IPS DF 19.7 (cell line): ENCODE measurements around the gene CUEDC2.

Experiments used
- DNase-seq: peaks from one replicate; pipeline ENCODE4 v3.0.0-alpha.2; 2013; ENCODE audit warnings: low read depth, low spot score

Gene CUEDC2

GRCh38 chr10:102410429-102411073 lies 21.8 kb downstream of the CUEDC2 start:
- no peak for DNase-seq

- DNase-seq: no peak
Observed at GRCh38 chr10:102409604-102410428, 22.6 kb downstream of the CUEDC2 start.

- DNase-seq: no peak
Observed at GRCh38 chr10:102408728-102409603, 23.4 kb downstream of the CUEDC2 start.

GRCh38 chr10:102408131-102408727 lies 24.1 kb downstream of the CUEDC2 start:
- DNase-seq: no peak

DNA sequence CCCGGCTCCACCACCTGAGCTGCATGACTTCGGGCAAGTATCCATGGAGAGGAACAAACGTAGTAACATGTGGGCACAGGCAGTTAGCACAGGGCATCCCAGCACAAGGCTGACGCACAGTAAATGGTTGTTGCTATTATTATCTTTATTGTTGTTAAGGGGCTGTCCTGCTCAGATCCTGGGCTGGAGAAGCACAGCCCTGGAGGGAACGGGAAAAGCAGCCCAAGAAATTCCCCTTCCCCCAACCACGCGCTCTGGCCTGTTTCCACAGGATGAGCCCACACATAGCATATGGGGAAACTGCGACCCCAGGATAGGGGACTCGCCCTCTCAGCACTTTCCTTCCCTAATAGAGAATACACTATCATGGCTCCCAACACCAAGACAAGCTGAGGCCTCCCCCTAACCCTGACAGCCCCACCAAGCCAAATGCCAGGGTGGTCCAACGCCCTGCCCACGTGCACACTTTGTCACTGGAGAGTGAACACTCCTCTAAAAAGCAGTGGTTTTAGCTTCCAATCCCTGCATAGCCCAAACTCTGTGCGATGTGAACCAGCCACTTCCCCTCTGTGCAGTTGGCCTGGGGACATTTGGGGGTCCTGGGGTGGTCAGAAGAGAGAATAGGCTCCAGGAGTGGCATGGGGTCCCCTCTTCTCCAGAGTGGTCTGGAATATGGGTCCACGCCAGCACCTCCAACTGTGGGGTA lies 24.8 kb downstream of the CUEDC2 start:
- no peak for DNase-seq

DNA sequence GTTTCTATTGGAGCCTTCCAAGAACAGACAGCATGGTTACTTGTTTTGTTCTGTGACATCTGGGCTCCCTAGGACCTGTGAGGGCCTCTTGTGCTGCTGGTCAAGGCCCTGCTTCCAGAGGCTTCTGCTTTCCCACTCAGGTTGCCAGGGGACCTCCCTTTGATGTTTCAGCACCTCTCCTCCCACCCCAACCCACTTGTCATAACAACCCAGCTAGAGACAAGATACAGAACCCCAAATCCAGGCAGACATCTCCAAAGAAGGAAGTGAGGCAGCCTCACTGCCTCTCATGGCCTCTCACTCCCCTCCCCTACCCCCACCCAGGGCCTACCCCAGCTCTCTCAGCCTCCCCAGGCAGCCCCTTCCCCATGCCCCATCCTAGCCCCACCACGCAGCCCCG lies 25.6 kb downstream of the CUEDC2 start:
- no peak for DNase-seq

DNA sequence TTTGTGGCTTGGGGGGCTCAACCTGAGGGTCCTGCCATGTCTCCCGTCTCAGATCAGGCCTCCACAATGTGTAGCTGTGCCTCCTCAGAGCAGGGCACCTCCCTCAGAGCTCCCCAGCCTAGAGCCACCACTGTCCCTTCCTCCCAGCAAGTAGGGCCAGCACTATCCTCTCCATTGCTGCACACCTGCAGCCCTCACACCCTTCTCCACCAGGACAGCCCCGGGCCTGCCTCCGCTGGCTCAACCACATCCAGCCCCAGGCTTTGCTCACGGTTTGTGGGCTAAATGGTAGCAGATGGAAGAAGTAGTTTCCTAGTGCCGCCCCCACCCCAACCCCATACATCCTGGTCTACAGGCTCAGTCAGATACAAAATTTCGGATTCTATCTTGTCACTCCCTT lies 26.7 kb downstream of the CUEDC2 start:
- DNase-seq: no peak

- DNase-seq: no peak
Observed at GRCh38 chr10:102405108-102405571, 27.2 kb downstream of the CUEDC2 start.

DNA sequence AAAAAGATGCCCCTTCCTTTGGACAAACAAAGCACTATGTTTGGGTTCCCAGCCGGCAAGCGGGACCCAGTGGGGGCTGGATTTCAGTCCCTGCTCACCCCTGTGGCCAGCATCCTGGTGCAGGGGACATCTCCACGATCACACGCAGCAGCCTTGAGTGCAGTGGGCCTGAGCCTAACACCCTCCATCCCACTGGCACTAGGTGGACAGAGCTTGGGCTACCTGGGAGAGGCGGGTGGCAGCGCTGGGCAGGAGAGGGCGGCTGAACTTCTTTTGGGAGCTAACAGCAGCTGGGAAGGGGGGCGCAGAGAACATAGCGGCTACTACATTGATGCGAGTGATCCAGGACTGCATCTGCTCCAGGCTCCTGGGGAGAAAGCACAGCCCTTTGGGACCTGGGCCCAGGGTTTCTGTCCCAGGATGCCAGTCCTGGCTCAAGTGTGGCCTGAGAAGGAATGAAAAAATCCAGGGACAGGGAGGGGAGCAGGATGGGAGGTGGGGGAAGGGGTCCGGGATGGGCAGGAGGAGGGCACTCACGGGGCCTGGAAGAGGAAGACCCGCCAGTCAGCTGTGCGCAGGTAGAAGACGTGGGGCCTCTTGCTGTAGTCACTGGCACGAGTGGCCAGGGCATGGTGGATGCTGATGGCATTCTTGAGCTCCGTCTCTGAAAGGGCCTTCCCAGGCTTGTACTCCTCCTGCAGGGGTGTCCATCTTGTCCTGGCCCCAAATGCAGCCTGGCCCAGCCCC lies 27.8 kb downstream of the CUEDC2 start:
- no peak for DNase-seq

- DNase-seq: no peak
Observed at GRCh38 chr10:102403115-102403514, 29.3 kb downstream of the CUEDC2 start.

DNA sequence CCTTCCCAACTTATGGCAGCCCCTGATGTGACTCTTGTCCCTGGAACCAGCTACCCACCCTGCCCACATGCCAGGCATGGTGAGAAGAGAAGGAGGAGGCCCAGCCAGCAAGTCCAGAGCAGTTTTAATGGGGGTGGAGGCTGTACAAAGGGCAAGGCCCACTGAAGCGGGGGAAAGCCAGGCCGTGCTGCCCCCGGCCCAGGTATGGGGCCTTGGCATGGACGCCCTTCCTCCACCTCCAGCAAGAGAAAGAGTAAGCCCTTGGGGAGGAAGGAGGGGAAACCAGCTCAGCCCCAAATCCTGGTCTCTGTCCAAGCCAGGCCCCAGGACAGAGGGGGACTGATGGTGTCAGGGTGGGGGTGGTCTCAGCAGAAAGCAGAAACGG lies 29.9 kb downstream of the CUEDC2 start:
- no peak for DNase-seq

GRCh38 chr10:102401735-102402511 lies 30.5 kb downstream of the CUEDC2 start:
- no peak for DNase-seq

DNA sequence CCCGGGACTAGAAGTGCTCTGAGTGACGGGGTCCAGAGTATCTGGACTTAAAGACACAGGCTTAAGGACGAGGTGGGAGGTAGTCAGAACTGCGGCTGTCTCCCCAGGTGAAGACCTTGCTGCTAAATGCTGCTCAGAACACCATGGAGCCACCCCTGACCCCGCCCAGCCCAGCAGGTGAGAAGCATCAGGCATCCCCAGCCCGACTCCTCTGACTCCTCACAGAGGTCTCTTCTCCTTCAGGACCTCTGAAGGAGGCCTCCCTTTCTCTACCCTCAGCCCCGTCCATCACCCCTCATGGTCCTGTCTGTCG lies 31.1 kb downstream of the CUEDC2 start:
- DNase-seq: no peak

- DNase-seq: no peak
Observed at GRCh38 chr10:102400598-102401341, 31.6 kb downstream of the CUEDC2 start.

DNA sequence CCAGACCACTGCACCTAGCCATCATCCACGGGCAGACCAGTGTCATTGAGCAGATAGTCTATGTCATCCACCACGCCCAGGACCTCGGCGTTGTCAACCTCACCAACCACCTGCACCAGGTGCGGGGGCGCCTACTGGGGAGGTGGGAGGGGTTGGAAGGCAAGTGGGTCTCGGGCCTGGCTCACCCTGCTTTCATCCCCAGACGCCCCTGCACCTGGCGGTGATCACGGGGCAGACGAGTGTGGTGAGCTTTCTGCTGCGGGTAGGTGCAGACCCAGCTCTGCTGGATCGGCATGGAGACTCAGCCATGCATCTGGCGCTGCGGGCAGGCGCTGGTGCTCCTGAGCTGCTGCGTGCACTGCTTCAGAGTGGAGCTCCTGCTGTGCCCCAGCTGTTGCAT lies 32.3 kb downstream of the CUEDC2 start:
- DNase-seq: no peak

GRCh38 chr10:102399217-102400021 lies 33.0 kb downstream of the CUEDC2 start:
- DNase-seq: no peak

- DNase-seq: no peak
Observed at GRCh38 chr10:102398172-102399020, 34.0 kb downstream of the CUEDC2 start.
